Gastrocnemius medialis (tissue), 4 donors: Measurements from ENCODE around the gene PASD1.

Source experiments
- POLR2A ChIP-seq, 2 donors: fragments of 450-650 bp; IDR thresholded peaks; one replicate each; pipeline ENCODE4 v1.6.1; 2017; ENCODE audit warnings: antibody characterized with exemption in 2 of 2, mild to moderate bottlenecking in 2 of 2, moderate library complexity in 2 of 2
- TF ChIP-seq, protein P1 (sequence below), 5 experiments: fragments of 450-650 bp in 3 of 5; fragments of 200-600 bp in 2 of 5; sonication (generic) in 2 of 5; IDR thresholded peaks in 4 of 5; conservative IDR thresholded peaks in 1 of 5; 1 replicate in 4 of 5; 2 replicates in 1 of 5; pipeline ENCODE4 v1.5.1; 2016 to 2019; ENCODE audit warnings: antibody characterized with exemption in 5 of 5, mild to moderate bottlenecking in 3 of 5, moderate library complexity in 3 of 5

DNA sequence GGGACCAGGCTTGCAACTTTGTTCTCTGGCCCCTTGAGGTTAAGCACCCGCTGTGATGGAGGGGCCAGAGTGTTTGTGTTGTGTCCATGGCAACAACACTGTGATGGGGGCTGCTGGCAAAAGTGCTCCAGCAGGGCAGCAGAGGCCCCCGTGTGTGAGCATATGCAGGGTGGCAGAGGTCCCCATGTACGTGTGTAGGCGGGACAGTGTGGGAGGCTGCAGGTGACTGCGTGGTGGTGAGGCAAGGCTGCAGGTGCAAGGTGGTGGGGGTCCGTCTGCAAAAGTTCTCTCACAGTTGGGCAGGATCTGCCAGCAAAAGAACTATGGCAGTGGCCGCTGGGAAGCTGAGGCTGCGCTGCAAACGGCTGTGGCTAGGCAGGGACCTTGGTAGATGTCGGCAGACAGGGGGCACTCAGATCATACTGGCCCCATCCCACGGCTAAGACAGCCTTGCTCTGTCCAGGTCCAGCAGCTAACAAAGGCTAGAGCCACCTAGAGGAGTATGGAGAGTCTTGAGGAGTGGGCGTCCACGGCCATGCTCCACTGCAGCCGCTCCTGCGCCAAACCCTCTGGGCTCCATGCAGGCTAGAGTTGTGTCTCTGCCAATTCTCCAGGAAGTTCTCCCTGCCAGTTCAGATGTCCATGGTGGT, 46.8 kb upstream of the PASD1 start:
- TF ChIP-seq, protein P1, sequence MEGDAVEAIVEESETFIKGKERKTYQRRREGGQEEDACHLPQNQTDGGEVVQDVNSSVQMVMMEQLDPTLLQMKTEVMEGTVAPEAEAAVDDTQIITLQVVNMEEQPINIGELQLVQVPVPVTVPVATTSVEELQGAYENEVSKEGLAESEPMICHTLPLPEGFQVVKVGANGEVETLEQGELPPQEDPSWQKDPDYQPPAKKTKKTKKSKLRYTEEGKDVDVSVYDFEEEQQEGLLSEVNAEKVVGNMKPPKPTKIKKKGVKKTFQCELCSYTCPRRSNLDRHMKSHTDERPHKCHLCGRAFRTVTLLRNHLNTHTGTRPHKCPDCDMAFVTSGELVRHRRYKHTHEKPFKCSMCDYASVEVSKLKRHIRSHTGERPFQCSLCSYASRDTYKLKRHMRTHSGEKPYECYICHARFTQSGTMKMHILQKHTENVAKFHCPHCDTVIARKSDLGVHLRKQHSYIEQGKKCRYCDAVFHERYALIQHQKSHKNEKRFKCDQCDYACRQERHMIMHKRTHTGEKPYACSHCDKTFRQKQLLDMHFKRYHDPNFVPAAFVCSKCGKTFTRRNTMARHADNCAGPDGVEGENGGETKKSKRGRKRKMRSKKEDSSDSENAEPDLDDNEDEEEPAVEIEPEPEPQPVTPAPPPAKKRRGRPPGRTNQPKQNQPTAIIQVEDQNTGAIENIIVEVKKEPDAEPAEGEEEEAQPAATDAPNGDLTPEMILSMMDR (IDR thresholded peaks at IDR 0.05 in 4 of 5, conservative IDR thresholded peaks at IDR 0.05 in 1 of 5) = no peak
- TF ChIP-seq POLR2A (IDR thresholded peaks at IDR 0.05) = no peak
